Activated CD4-positive, alpha-beta T cell treated with anti-CD3 and anti-CD28 coated beads, Interleukin-2, amount 50 U/mL, for 4 hours (primary cell): Measurements from ENCODE around the gene NTN5.
"Not testable (repeated sequence)": the region's sequence is repeated elsewhere in the genome, so short reads cannot be mapped to it uniquely, and the experiment has no call there.

Experiments used
- DNase-seq, 2 experiments: peaks; one replicate each; pipeline ENCODE4 v3.0.0-alpha.2; 2020

NTN5 gene

GRCh38 chr19:48639483-48640375 is 33.1 kb downstream of the NTN5 start:
- DNase-seq, result no peak

- DNase-seq, result no peak
Measured at GRCh38 chr19:48638831-48639381, 33.9 kb downstream of the NTN5 start.

GRCh38 chr19:48637948-48638830 is 34.6 kb downstream of the NTN5 start:
- peak; percentile 75 to 81 for DNase-seq

GRCh38 chr19:48637449-48637947 is 35.3 kb downstream of the NTN5 start:
- peak; percentile 100 for DNase-seq

GRCh38 chr19:48636859-48637448 is 35.9 kb downstream of the NTN5 start, which contains the start of gene DBP:
Gene DBP, minus strand, starts transcription at chr19:48637379. Its CDS starts 385 bp downstream, at chr19:48636994.
- DNase-seq, result no peak

- no peak for DNase-seq
Measured at GRCh38 chr19:48635966-48636858, 36.6 kb downstream of the NTN5 start.

- peak; percentile 57 to 66 for DNase-seq
Measured at GRCh38 chr19:48635263-48635965, 37.4 kb downstream of the NTN5 start.

- DNase-seq, result peak; percentile 86 to 89
Measured at GRCh38 chr19:48634424-48635262, 38.2 kb downstream of the NTN5 start.

GRCh38 chr19:48634036-48634342 is 38.8 kb downstream of the NTN5 start:
- DNase-seq, result no peak

GRCh38 chr19:48633148-48634035 is 39.4 kb downstream of the NTN5 start:
- no peak for DNase-seq

GRCh38 chr19:48632692-48633147 is 40.1 kb downstream of the NTN5 start:
- DNase-seq, result no peak

GRCh38 chr19:48632286-48632685 is 40.5 kb downstream of the NTN5 start:
- not testable (repeated sequence) for DNase-seq

GRCh38 chr19:48631225-48631624 is 41.6 kb downstream of the NTN5 start:
- no peak for DNase-seq

GRCh38 chr19:48630296-48631063 is 42.3 kb downstream of the NTN5 start:
- no peak for DNase-seq

GRCh38 chr19:48629599-48630295 is 43.1 kb downstream of the NTN5 start:
- DNase-seq, result no peak

- no peak for DNase-seq
Measured at GRCh38 chr19:48629297-48629598, 43.6 kb downstream of the NTN5 start.

GRCh38 chr19:48628486-48629296 is 44.1 kb downstream of the NTN5 start:
- no peak for DNase-seq
